ENCODE measurements around the gene LPAR5. TPM values are rescaled to one million over a fixed set of nuclear protein-coding genes. Genes with fewer than 3 reads are reported as not detected.

The LPAR5 gene
- total RNA-seq, 2 experiments from 2014 or later, result 6.6 to 8.1 TPM

GRCh38 chr12:6582959-6583358 lies 52.8 kb downstream of the LPAR5 start:
- POLR2A ChIA-PET, result interaction anchor here (0.8 to 1.5 kb wide), 6 partner anchors 11 to 48 kb away, joined by 3 to 4 read pairs (median 3); partner anchors contain the start of gene GAPDH

GRCh38 chr12:6582196-6582595 lies 53.6 kb downstream of the LPAR5 start:
- ChIA-PET CTCF (interaction anchor here (1.0 to 2.1 kb wide), 4 partner anchors 18 to 102 kb away, joined by 3 to 8 read pairs (median 5); no protein-coding TSS in a partner anchor), POLR2A (interaction anchor here (1.4 to 1.5 kb wide), 2 partner anchors 11 to 47 kb away, joined by 3 to 4 read pairs; partner anchors contain the start of gene GAPDH)
- intact Hi-C loops (cut with micrococcal nuclease), result no loop called here
- no peaks in the 10 kb centered on the region for H3K27me3 Mint-ChIP-seq
- H3K4me3 Mint-ChIP-seq, result no peak overlapping the region
- peaks cover 54% of the 10 kb centered on the region for H3K36me3 Mint-ChIP-seq (ENCODE audit: low read depth)
- TF ChIP-seq CTCF (IDR thresholded peaks at IDR 0.05), result no peak
- no peaks in the 10 kb centered on the region for H3K9me3 Mint-ChIP-seq
- peaks cover 4% of the 10 kb centered on the region for H3K4me1 Mint-ChIP-seq (ENCODE audit: low read depth)
- ATAC-seq (no peak), DNase-seq (no peak)
- H3K27ac Mint-ChIP-seq, result peak overlapping the region; percentile 23

More at GRCh38 chr12:6582959-6583358, 52.8 kb downstream of the LPAR5 start:
- H3K4me1 Mint-ChIP-seq (ENCODE audit: low read depth), result peaks cover 4% of the 10 kb centered on the region
- ATAC-seq (no peak), DNase-seq (no peak)
- H3K27me3 Mint-ChIP-seq, result no peaks in the 10 kb centered on the region
- intact Hi-C loops (cut with micrococcal nuclease), result no loop called here
- H3K27ac Mint-ChIP-seq, result no peak overlapping the region
- H3K36me3 Mint-ChIP-seq (ENCODE audit: low read depth), result peaks cover 54% of the 10 kb centered on the region
- no peak overlapping the region for H3K4me3 Mint-ChIP-seq
- no peak for TF ChIP-seq CTCF (IDR thresholded peaks at IDR 0.05)
- CTCF ChIA-PET, result interaction anchor here (1.0 to 2.1 kb wide), 5 partner anchors 12 to 101 kb away, joined by 3 to 8 read pairs (median 5); no protein-coding TSS in a partner anchor
- no peaks in the 10 kb centered on the region for H3K9me3 Mint-ChIP-seq

- no peaks in the 10 kb centered on the region for H3K27me3 Mint-ChIP-seq
- peak overlapping the region; percentile 81 for H3K27ac Mint-ChIP-seq
- H3K36me3 Mint-ChIP-seq (ENCODE audit: low read depth), result peaks cover 56% of the 10 kb centered on the region
- H3K4me1 Mint-ChIP-seq (ENCODE audit: low read depth), result peaks cover 22% of the 10 kb centered on the region
- H3K4me3 Mint-ChIP-seq, result no peak overlapping the region
- ATAC-seq (no peak), DNase-seq (no peak)
- POLR2A ChIA-PET, result interaction anchor here (0.9 to 1.6 kb wide), 4 partner anchors 12 to 40 kb away, joined by 3 to 6 read pairs (median 4); no protein-coding TSS in a partner anchor
- intact Hi-C loops (cut with micrococcal nuclease), result no loop called here
- CTCF ChIA-PET, result interaction anchor here (1.2 to 2.9 kb wide), 3 partner anchors 11 to 108 kb away, joined by 3 to 9 read pairs (median 4); no protein-coding TSS in a partner anchor
- TF ChIP-seq CTCF (IDR thresholded peaks at IDR 0.05), result no peak
- H3K9me3 Mint-ChIP-seq, result no peaks in the 10 kb centered on the region
Observed at GRCh38 chr12:6575648-6576047, 60.1 kb downstream of the LPAR5 start.

GRCh38 chr12:6574576-6575295 lies 61.0 kb downstream of the LPAR5 start:
- intact Hi-C loops (cut with micrococcal nuclease), result loop anchor here (5.0 kb wide), 1 partner anchor 33 kb away; the partner anchor contains the start of gene CHD4
- ATAC-seq (peak; percentile 35), DNase-seq (no peak)
- Mint-ChIP-seq H3K27ac (peak overlapping the region; percentile 81), H3K4me1 (ENCODE audit: low read depth) (peaks cover 26% of the 10 kb centered on the region), H3K36me3 (ENCODE audit: low read depth) (peaks cover 58% of the 10 kb centered on the region), H3K9me3 (no peaks in the 10 kb centered on the region), H3K4me3 (no peak overlapping the region), H3K27me3 (no peaks in the 10 kb centered on the region)
- CTCF ChIA-PET, result interaction anchor here (1.0 kb wide), 1 partner anchor 11 kb away, joined by 3 read pairs; no protein-coding TSS in a partner anchor
- TF ChIP-seq CTCF (IDR thresholded peaks at IDR 0.05), result no peak
- POLR2A ChIA-PET, result interaction anchor here (0.6 to 2.5 kb wide), 3 partner anchors 11 to 17 kb away, joined by 4 to 6 read pairs (median 4); no protein-coding TSS in a partner anchor
